Esophagus muscularis mucosa (tissue), 4 donors: ENCODE data around the gene PSMG4. TPM values are rescaled to one million over a fixed set of nuclear protein-coding genes. Genes with fewer than 3 reads are reported as not detected.

ENCODE experiments used
- DNase-seq: peaks from one replicate; pipeline ENCODE4 v3.0.0-alpha.2; 2017; ENCODE audit errors: extremely low spot score
- H3K27ac ChIP-seq, 4 donors: fragments of 200-600 bp; sonication (generic); replicated peaks in 1 of 4; 1 replicate in 3 of 4; 2 replicates in 1 of 4; pipeline ENCODE4 v1.5.1; 2016 to 2019; ENCODE audit warnings: mild to moderate bottlenecking in 1 of 4
- H3K27me3 ChIP-seq, 4 donors: fragments of 200-600 bp; sonication (generic); one replicate each; pipeline versions ENCODE4 v1.5.1 to v1.6.0; 2016 to 2019
- H3K36me3 ChIP-seq, 4 donors: fragments of 200-600 bp; sonication (generic); one replicate each; pipeline ENCODE4 v1.5.1; 2016 to 2019
- H3K4me1 ChIP-seq, 4 donors: fragments of 200-600 bp; sonication (generic); one replicate each; pipeline ENCODE4 v1.5.1; 2016 to 2019
- H3K4me3 ChIP-seq, 4 donors: fragments of 200-600 bp; sonication (generic); 1 replicate in 2 of 4; 2 replicates in 2 of 4; pipeline ENCODE4 v1.5.1; 2016 to 2019; ENCODE audit warnings: mild to moderate bottlenecking in 4 of 4, moderate library complexity in 1 of 4
- H3K9me3 ChIP-seq, 4 donors: fragments of 200-600 bp; sonication (generic); 1 replicate in 3 of 4; 2 replicates in 1 of 4; pipeline ENCODE4 v1.5.1; 2016 to 2019
- CTCF ChIP-seq, 3 experiments: fragments of 200-600 bp in 2 of 3; fragments of 450-650 bp in 1 of 3; sonication (generic) in 2 of 3; IDR thresholded peaks; one replicate each; pipeline ENCODE4 v1.5.1; 2017 to 2019; ENCODE audit warnings: antibody characterized with exemption in 3 of 3, mild to moderate bottlenecking in 2 of 3, moderate library complexity in 1 of 3
- EP300 ChIP-seq: sonication (generic); formaldehyde crosslinking; IDR thresholded peaks from one replicate; pipeline ENCODE4 v1.6.1; 2017; ENCODE audit warnings: antibody characterized with exemption
- POLR2A ChIP-seq: fragments of 450-650 bp; IDR thresholded peaks from one replicate; pipeline ENCODE4 v1.6.1; 2017; ENCODE audit warnings: antibody characterized with exemption, moderate library complexity, mild to moderate bottlenecking, low read depth
- POLR2AphosphoS5 ChIP-seq, 2 donors: sonication (generic); formaldehyde crosslinking; IDR thresholded peaks; one replicate each; pipeline ENCODE4 v1.6.1; 2017; ENCODE audit warnings: antibody characterized with exemption in 2 of 2
- WGBS: methylation state at CpG from one replicate; pipeline ENCODE4 v1.1.5; 2018; 5-methylcytosine and 5-hydroxymethylcytosine counted together
- intact Hi-C: fragments of 100-400 bp; cut with DNase I; formaldehyde crosslinking; loops from one replicate; pipeline ENCODE4 v1.15.1; 2023
- total RNA-seq, 4 donors: library from RNA; depleted of rRNA; stranded (reverse); fragments of >200 nt; gene quantifications; one replicate each; pipeline versions ENCODE4 v1.1.0 to v1.2.1, GENCODE V29; 2016

The PSMG4 gene
- total RNA-seq, 4 donors from 2014 or later: 21.4 to 28.6 (median 25.7) TPM

- Histone ChIP-seq H3K36me3 (no peaks in the 10 kb centered on the region), H3K27ac (peak overlapping the region in 2 of 4 donors; percentile 24 to 53), H3K9me3 (no peaks in the 10 kb centered on the region), H3K4me3 (peak overlapping the region; percentile 54 to 67 (median 56)), H3K4me1 (peaks cover 41 to 54% (median 52%) of the 10 kb centered on the region in 4 donors), H3K27me3 (peaks cover 0 to 54% (median 17%) of the 10 kb centered on the region in 4 donors)
- 3% methylated on average over 34 of the region's 54 CpGs for WGBS
- TF ChIP-seq POLR2AphosphoS5 (IDR thresholded peaks at IDR 0.05) (no peak), CTCF (IDR thresholded peaks at IDR 0.05) (no peak), EP300 (no peak), POLR2A (no peak)
- intact Hi-C loops: no loop called here
- DNase-seq: no peak
Measured at GRCh38 chr6:3226481-3227362, 32.0 kb upstream of the PSMG4 start.

GRCh38 chr6:3227363-3228045, 31.2 kb upstream of the PSMG4 start, which contains the start of gene TUBB2B:
Gene TUBB2B (minus strand): TSS chr6:3227653. CDS start chr6:3227543, 110 bp downstream.
- WGBS: 3% methylated on average over 21 of the region's 66 CpGs
- DNase-seq: no peak

GRCh38 chr6:3228046-3228671, 30.6 kb upstream of the PSMG4 start:
- H3K9me3 ChIP-seq: no peaks in the 10 kb centered on the region
- no peak for TF ChIP-seq POLR2A
- TF ChIP-seq CTCF (IDR thresholded peaks at IDR 0.05): no peak
- TF ChIP-seq EP300: no peak
- TF ChIP-seq POLR2AphosphoS5 (IDR thresholded peaks at IDR 0.05): no peak
- H3K27ac ChIP-seq: peak overlapping the region in 2 of 4 donors; percentile 24 to 53
- no peak for DNase-seq
- no peaks in the 10 kb centered on the region for H3K36me3 ChIP-seq
- H3K27me3 ChIP-seq: peaks cover 0 to 55% (median 17%) of the 10 kb centered on the region in 4 donors
- peak overlapping the region; percentile 54 to 67 (median 56) for H3K4me3 ChIP-seq
- 3% methylated on average over 5 of the region's 38 CpGs for WGBS
- intact Hi-C loops: no loop called here
- peaks cover 41 to 63% (median 62%) of the 10 kb centered on the region in 4 donors for H3K4me1 ChIP-seq

More at GRCh38 chr6:3227363-3228045, 31.2 kb upstream of the PSMG4 start, which contains the start of gene TUBB2B:
- Histone ChIP-seq H3K36me3 (no peaks in the 10 kb centered on the region), H3K27me3 (peaks cover 0 to 55% (median 17%) of the 10 kb centered on the region in 4 donors), H3K9me3 (no peaks in the 10 kb centered on the region), H3K27ac (peak within 1 kb of the TSS in 2 of 4 donors; percentile 24 to 53), H3K4me1 (peaks cover 41 to 61% (median 60%) of the 10 kb centered on the region in 4 donors), H3K4me3 (peak within 1 kb of the TSS; percentile 54 to 67 (median 56))
- intact Hi-C loops: no loop called here
- TF ChIP-seq POLR2A (no peak), POLR2AphosphoS5 (IDR thresholded peaks at IDR 0.05) (no peak), CTCF (IDR thresholded peaks at IDR 0.05) (no peak), EP300 (no peak)

GRCh38 chr6:3228771-3229565, 29.8 kb upstream of the PSMG4 start:
- peaks cover 41 to 63% (median 62%) of the 10 kb centered on the region in 4 donors for H3K4me1 ChIP-seq
- no peak for TF ChIP-seq EP300
- no peak for TF ChIP-seq POLR2A
- no peak for TF ChIP-seq POLR2AphosphoS5 (IDR thresholded peaks at IDR 0.05)
- TF ChIP-seq CTCF (IDR thresholded peaks at IDR 0.05): no peak
- peak overlapping the region; percentile 54 to 67 (median 56) for H3K4me3 ChIP-seq
- H3K36me3 ChIP-seq: no peaks in the 10 kb centered on the region
- DNase-seq: no peak
- WGBS: 36% methylated on average over 34 of the region's 62 CpGs
- H3K9me3 ChIP-seq: no peaks in the 10 kb centered on the region
- intact Hi-C loops: no loop called here
- peaks cover 0 to 55% (median 17%) of the 10 kb centered on the region in 4 donors for H3K27me3 ChIP-seq
- peak overlapping the region in 1 of 4 donors; percentile 39 for H3K27ac ChIP-seq
